Coronary artery (tissue), 2 donors: ENCODE results near the gene RPE65.

ENCODE experiments used
- DNase-seq: peaks from one replicate; pipeline ENCODE4 v3.0.0-alpha.2; 2017; ENCODE audit warnings: low spot score
- H3K27ac ChIP-seq, 2 donors: fragments of 200-600 bp; sonication (generic); one replicate each; pipeline ENCODE4 v1.5.1; 2016 to 2019
- H3K4me3 ChIP-seq: fragments of 200-600 bp; sonication (generic); 2 replicates; pipeline ENCODE4 v1.5.1; 2016; ENCODE audit warnings: mild to moderate bottlenecking, moderate library complexity
- TF ChIP-seq, protein P1 (sequence below): fragments of 200-600 bp; sonication (generic); IDR thresholded peaks from one replicate; pipeline ENCODE4 v1.5.1; 2019; ENCODE audit warnings: antibody characterized with exemption

RPE65 gene

DNA sequence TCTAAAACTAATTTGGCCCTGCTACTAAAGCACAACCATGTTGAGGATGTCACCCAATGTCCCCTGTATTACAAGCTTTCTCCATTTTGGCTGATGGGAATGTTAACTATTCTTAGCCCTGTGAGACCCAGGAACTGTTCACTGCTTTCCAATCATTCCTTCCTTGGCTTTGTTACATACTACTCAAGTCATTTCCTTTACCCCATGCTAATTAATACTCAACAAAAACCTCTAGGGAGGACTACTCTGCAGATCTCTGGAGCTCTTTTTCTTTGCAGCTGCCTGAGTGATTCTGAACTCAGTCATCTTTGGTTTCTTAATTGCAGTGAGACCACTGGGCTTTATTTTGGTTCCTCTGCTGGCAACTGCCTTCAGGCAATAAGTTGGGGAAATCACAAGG lies 23.3 kb upstream of the RPE65 start:
- Histone ChIP-seq H3K4me3 (no peak overlapping the region), H3K27ac (no peak overlapping the region)
- no peak for DNase-seq
- TF ChIP-seq, protein P1, sequence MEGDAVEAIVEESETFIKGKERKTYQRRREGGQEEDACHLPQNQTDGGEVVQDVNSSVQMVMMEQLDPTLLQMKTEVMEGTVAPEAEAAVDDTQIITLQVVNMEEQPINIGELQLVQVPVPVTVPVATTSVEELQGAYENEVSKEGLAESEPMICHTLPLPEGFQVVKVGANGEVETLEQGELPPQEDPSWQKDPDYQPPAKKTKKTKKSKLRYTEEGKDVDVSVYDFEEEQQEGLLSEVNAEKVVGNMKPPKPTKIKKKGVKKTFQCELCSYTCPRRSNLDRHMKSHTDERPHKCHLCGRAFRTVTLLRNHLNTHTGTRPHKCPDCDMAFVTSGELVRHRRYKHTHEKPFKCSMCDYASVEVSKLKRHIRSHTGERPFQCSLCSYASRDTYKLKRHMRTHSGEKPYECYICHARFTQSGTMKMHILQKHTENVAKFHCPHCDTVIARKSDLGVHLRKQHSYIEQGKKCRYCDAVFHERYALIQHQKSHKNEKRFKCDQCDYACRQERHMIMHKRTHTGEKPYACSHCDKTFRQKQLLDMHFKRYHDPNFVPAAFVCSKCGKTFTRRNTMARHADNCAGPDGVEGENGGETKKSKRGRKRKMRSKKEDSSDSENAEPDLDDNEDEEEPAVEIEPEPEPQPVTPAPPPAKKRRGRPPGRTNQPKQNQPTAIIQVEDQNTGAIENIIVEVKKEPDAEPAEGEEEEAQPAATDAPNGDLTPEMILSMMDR, result no peak

DNA sequence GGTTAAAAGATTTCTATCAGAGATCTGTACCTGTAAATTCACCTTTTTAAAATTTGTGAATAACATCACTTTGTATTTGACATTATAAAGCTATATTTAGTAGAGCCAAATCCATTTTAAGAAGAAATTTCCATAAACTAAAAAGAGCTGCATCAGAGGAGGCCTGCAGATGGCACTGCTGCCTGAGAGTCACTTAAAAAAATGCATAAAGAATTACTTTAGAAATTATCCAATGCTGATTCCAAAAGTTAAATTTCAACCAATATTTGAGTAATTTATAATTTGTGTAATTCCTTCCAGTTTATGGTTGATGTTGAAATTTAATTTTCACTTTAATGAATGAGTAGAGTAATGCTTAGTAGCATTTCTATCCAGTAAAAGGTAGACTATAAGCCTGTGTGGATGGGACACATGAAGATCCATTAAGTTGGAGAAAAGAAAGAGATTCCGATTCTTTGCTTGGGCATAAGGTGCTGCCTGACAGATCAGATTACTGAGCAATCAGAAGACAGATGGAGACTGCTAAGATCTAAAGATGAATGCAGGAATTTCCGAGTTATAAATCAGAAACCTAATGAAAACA lies 20.7 kb upstream of the RPE65 start:
- H3K4me3 ChIP-seq, result no peak overlapping the region
- TF ChIP-seq, protein P1, result peak; percentile 21
- DNase-seq, result no peak
- H3K27ac ChIP-seq, result no peak overlapping the region

DNA sequence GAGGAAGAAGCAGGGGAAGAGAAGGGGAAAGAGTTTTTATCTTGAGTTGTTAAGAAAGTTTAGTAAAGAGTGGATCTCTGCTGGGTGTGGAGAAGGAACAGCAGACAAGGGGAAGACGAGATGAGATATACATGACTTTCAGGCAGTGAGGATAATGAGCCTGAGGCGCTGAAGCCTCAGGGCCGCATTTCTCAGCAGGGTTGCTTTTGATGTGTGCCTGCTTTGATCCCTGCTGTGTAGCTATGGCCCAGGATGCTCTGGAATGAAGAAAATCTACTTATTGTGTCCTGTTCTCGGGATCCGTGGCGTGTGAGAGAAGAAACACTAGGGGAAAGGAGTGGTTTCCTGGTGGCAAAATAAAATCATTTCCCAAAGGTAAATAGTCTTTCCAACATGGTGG lies 15.1 kb upstream of the RPE65 start:
- Histone ChIP-seq H3K4me3 (no peak overlapping the region), H3K27ac (no peak overlapping the region)
- DNase-seq, result no peak
- TF ChIP-seq, protein P1, result no peak

- DNase-seq, result no peak
- Histone ChIP-seq H3K4me3 (no peak overlapping the region), H3K27ac (no peak overlapping the region)
- TF ChIP-seq, protein P1, result no peak
These were observed 11.2 kb upstream of the RPE65 start for GRCh38 chr1:68460935-68461334.

DNA sequence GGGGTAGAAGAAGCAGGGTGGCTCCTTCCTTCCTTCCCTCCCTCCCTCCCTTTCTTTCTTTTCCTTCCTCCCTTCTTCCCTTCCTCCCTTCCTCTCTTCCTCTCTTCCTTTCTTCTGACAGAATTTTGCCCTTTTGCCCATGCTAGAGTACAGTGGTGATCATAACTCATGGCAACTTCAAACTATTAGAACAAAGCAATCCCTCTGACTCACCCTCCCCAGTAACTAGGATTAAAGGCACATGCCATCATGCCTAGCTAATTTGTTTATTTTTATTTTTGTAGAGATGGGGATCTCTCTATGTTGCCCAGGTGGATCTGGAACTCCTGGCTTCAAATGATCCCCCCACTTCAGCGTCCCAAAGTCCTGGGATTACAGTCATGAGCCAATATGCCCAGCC lies 10.0 kb upstream of the RPE65 start:
- TF ChIP-seq, protein P1, result no peak
- Histone ChIP-seq H3K4me3 (no peak overlapping the region), H3K27ac (no peak overlapping the region)
- DNase-seq, result no peak

DNA sequence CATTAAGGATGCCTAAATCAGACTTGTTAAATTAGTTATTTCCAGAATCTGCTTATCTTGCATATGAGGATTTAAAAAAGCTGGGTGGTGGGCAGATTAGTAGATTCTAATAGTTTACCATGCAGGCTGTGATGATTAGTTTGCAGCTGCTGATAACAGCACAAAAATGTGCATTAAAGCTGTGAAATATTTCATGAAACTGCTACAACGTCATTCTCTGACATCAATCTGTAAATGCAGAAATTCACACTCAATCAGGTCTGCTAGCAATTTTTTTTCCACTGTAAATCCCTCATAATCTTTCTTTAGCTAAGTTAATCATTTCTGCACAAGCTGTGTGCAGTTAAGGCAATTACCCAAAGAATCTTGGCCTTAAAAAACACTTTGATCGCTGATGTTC lies 9.3 kb upstream of the RPE65 start:
- DNase-seq, result no peak
- TF ChIP-seq, protein P1, result no peak
- Histone ChIP-seq H3K27ac (no peak overlapping the region), H3K4me3 (no peak overlapping the region)

DNA sequence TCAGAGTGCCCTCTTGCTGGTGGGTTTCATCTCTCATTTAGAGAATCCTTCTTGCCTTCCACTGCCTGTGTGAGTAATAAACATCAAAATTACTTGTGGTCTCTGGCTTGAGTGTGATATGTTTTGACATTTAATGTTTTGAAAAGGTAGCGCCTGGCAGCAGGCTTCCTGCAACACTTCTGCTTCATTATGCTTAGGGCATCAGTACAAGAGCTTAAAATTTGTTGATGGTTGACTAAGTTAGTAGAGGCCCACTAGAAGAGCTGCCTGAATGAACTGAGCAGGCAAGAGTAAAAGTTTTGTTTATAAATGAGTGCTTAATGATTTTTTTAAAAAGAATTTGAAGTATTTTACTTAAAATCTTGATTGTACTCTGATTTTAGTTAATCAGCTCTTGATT lies 6.4 kb upstream of the RPE65 start:
- DNase-seq, result no peak
- TF ChIP-seq, protein P1, result no peak
- H3K27ac ChIP-seq, result no peak overlapping the region
- no peak overlapping the region for H3K4me3 ChIP-seq
